GM04504 (cell line): ENCODE measurements around the gene PARVB.

Experiments
- DNase-seq: peaks from one replicate; pipeline ENCODE4 v3.0.0-alpha.2; 2012; ENCODE audit warnings: low read depth

Gene PARVB

GRCh38 chr22:44028091-44028490 is 4.0 kb downstream of the PARVB start:
- no peak for DNase-seq

- no peak for DNase-seq
Measured at GRCh38 chr22:44029069-44029468, 5.0 kb downstream of the PARVB start.

GRCh38 chr22:44030051-44030701 is 6.1 kb downstream of the PARVB start:
- no peak for DNase-seq

GRCh38 chr22:44030702-44031082 is 6.6 kb downstream of the PARVB start:
- DNase-seq = no peak

GRCh38 chr22:44031158-44031952 is 7.3 kb downstream of the PARVB start:
- DNase-seq = no peak

GRCh38 chr22:44032126-44032730 is 8.1 kb downstream of the PARVB start:
- DNase-seq = no peak

GRCh38 chr22:44033287-44033686 is 9.2 kb downstream of the PARVB start:
- DNase-seq = no peak

GRCh38 chr22:44033694-44034093 is 9.6 kb downstream of the PARVB start:
- DNase-seq = no peak

- DNase-seq = peak; percentile 91
Measured at GRCh38 chr22:44037519-44038375, 13.6 kb downstream of the PARVB start.

- DNase-seq = no peak
Measured at GRCh38 chr22:44039566-44040171, 15.6 kb downstream of the PARVB start.

- no peak for DNase-seq
Measured at GRCh38 chr22:44042249-44043218, 18.4 kb downstream of the PARVB start.

- DNase-seq = no peak
Measured at GRCh38 chr22:44045145-44045544, 21.0 kb downstream of the PARVB start.

- no peak for DNase-seq
Measured at GRCh38 chr22:44046485-44047141, 22.5 kb downstream of the PARVB start.

- no peak for DNase-seq
Measured at GRCh38 chr22:44047891-44048301, 23.8 kb downstream of the PARVB start.

- no peak for DNase-seq
Measured at GRCh38 chr22:44049486-44050231, 25.6 kb downstream of the PARVB start.

- DNase-seq = no peak
Measured at GRCh38 chr22:44050766-44051355, 26.8 kb downstream of the PARVB start.

GRCh38 chr22:44051358-44051757 is 27.3 kb downstream of the PARVB start:
- DNase-seq = no peak

- DNase-seq = no peak
Measured at GRCh38 chr22:44051961-44052360, 27.9 kb downstream of the PARVB start.

- DNase-seq = no peak
Measured at GRCh38 chr22:44055805-44056204, 31.7 kb downstream of the PARVB start.
